Stimulated activated CD8-positive, alpha-beta memory T cell treated with anti-CD3 and anti-CD28 coated beads, Interleukin-15, amount 100 ng/mL, for 24 hours (primary cell): Measurements from ENCODE around the gene ADSL.
A peak's percentile ranks its signal among the peaks of the same experiment; 100 is the strongest.
"Not testable (repeated sequence)": the region's sequence is repeated elsewhere in the genome, so short reads cannot be mapped to it uniquely, and the experiment has no call there.

Experiments used
- DNase-seq: peaks from one replicate; pipeline ENCODE4 v3.0.0-alpha.2; 2020; ENCODE audit warnings: low read depth

ADSL gene

DNA sequence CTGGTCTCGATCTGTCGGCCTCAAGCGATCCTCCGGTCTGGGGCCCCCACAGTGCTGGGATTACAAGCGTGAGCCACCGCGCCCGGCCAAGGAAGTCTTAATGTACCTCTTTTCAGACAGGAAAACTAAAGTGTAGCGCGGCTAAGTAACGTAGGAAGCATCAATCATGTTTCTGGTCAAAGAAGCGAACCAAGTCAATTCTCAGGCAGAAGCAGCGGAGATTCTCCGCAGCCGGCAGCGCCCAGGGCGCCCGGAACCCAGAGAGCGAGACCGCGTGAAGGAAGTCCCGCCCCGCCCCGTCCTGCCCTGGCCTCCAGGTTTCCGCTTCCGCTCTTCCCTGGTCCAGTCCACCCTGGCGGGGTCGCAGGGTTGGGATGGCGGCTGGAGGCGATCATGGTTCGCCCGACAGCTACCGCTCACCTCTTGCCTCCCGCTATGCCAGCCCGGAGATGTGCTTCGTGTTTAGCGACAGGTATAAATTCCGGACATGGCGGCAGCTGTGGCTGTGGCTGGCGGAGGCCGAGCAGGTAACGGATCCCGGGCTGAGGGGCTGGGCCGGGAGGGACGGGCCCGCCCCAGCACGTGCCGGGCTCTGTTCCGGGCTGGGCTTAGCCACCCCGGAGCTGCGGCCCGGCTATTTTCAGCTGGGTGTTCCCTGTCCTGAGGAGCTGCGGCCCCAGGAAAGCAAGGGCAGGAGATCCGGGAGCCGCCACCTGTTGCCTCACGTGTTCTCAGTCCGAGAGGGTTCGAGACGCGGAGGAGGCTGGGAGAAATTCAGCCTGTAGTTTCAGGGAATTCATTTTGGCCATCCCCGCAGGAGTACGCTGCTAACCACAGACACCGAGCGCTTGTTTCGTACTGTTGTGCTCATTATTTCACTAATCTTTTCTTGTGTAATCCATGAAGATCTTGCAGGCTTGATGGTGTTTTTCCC is at the start of gene ADSL:
Gene ADSL, plus strand, starts transcription at position 316 of the 934 bp plus-strand sequence. Its CDS starts 59 bp downstream, at position 375.
- peak; percentile 75 for DNase-seq

GRCh38 chr22:40300316-40300715 is 46.0 kb upstream of the ADSL start:
- DNase-seq, result no peak

DNA sequence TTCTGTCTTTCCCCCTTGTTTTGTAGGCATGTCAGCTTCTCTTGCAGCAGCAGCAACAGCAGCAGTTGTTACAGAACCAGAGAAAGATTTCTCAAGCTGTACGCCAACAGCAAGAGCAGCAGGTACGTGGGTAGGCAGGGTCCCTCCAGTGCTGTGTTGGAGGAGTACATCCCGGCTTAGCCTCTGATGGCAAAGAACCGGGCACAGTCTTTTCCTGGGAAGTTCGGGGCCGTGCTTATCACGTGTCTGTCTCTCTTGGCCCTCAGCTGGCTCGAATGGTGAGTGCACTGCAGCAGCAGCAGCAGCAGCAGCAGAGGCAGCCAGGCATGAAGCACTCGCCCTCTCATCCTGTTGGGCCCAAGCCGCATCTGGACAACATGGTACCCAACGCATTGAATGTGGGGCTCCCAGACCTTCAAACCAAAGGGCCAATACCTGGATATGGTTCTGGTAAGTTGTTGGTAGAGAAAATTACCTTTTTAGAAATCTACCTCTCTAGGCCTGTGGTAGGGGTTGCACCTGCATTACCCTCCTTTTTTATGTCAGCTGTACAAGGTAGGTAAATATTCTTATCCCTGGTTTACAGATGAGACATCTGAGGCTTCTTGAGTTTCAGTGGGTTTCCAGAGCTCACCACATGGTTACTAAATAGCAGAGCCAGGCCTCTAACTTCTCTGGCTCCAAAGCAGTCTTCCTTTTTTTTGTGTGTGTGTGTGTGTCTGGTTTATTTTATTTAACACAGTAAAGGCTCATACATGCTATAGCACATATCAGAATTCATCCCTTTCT is 45.2 kb upstream of the ADSL start:
- no peak for DNase-seq

- no peak for DNase-seq
These were observed 44.2 kb upstream of the ADSL start for GRCh38 chr22:40302149-40302548.

- DNase-seq, result no peak
These were observed 40.7 kb upstream of the ADSL start for GRCh38 chr22:40305625-40306024.

- no peak for DNase-seq
These were observed 37.2 kb upstream of the ADSL start for GRCh38 chr22:40308999-40309573.

DNA sequence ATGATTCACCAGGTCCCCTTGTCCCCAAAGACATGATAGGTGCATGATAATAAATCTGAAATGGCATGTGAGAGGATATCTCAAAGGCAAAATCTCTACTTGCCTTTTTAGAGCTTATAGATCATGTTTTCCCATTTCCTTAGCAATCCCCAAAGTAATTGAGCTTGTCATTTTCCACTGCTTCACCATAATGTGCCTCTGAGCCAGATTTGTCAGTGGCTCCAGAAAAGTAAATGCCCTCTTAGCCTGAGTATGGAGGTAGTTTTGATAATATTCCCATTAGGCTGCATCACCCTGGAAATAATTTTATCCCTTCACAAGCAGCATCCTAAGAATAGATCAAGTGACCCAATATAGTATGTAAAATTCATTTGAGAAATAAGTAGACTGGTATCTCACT is 36.7 kb upstream of the ADSL start:
- DNase-seq, result no peak

DNA sequence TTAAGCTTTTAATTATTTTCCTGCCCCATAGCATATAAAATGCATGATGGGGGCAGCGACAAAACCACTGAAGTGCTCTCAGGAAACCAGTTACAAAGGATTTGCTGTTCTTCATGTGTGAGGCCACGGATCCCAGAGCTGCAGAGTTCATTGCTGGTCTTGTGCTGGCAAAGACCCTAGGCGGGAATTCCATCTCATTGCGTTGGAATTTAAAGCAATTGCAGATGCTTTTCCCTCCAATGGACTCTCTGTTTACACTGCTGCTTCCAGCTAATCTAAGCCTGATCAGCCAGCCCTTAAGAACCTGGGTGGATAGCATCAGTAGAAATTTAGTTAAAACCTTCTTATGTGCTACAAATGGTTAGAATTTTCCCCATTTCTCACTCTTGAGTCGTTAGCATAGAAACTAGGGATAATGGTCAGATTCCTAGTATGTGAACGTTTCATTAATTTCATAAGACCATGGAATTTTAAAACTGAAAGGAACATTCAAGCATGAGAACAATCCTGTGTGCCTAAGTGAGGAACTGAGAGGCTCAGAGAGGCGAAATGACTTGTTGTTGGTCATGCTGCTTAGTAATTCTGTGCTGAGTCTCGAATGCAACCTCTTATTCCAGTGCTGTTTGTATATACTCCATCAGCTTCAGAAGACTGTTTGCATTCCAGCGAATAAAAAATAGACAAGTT is 36.1 kb upstream of the ADSL start:
- DNase-seq, result no peak

DNA sequence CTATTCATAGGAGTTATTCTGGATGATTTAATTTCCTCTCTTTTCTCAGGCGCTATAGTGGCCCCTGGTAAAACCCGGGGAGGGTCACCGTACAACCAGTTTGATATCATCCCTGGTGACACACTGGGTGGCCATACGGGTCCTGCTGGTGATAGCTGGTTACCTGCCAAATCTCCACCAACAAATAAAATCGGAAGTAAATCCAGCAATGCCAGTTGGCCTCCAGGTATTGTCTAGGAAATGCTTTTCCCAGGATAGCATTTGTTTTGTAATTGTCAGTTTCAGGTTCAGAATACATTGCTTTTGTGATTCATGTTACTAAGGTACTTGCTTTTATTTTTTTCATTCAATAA is 35.6 kb upstream of the ADSL start:
- no peak for DNase-seq

- not testable (repeated sequence) for DNase-seq
These were observed 34.7 kb upstream of the ADSL start for GRCh38 chr22:40311646-40312045.

DNA sequence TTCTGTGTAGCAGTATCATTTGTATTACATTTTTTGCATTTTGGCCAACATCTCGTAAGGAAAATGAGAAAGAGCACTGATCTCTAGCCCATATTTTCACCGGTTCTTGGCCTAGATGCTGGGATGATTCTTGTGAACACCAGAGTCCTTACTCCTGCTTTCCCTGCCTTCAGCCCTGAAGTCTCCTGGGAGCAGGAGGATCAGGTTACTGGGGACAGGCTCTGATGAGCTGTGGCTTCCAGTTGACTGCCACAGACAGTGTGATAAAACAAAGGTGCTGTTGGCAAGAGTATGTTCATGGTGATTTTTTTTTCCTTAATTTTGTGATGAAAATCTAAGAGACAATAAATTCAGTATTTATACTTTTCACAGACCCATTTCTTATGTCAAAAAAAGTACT is 34.2 kb upstream of the ADSL start:
- no peak for DNase-seq

GRCh38 chr22:40313007-40313406 is 33.3 kb upstream of the ADSL start:
- no peak for DNase-seq

DNA sequence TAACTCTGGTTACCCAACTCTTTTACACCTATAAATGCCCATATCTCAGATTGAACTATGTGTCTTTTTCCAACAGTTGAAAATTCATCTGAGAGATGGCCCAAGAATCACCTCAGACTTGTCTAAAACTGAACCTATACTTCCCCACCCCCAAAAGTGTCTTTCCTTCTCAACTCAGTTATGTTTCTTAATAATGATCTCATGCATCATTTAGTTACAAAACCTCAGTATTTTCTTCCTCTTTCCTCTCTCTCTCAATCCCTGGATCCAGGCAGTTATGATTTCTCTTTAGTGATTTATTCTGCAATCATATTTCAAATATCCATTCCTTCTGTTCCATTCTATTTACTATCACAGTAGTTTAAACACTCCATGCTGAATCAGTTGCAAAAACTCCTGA is 32.3 kb upstream of the ADSL start:
- no peak for DNase-seq

DNA sequence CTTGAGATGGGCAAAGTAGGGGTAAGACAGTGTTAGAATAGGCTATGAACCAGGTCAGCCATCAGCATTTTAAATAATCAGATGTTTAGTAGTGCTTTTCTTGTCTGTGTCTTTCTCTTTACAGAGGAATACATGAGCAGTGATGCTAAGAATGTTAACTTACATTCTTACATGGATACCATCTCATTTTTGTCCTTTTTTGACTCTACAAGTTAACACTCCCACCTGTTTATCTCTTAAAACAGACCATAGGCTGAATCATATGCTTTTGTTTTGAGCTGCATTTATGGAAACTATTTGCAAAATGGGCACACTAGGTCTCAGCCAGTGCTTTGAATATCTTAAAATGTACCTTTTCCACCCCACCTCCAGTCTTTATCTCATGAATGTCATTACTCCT is 25.6 kb upstream of the ADSL start:
- no peak for DNase-seq

GRCh38 chr22:40322021-40322420 is 24.3 kb upstream of the ADSL start:
- DNase-seq, result no peak

DNA sequence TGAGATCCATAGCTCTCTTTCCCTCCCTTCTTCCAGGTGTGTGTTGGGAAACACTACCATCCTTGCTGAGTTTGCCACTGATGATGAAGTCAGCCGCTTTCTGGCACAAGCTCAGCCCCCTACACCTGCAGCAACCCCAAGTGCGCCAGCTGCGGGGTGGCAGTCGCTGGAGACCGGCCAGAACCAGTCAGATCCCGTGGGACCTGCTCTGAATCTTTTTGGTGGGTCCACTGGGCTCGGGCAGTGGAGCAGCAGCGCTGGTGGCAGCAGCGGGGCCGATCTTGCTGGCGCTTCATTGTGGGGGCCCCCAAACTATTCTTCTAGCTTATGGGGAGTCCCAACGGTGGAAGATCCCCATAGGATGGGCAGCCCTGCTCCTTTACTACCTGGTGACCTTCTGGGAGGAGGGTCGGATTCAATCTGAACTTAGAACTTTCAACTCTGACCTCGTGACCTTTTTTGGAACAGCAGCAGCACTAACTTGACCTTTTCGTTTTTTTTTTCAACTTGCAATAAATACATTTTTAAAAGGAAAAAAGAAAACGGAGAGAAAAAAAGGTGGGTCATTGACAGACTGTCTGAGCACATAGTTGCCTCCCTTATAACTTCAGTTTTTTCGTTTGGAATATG is 23.4 kb upstream of the ADSL start:
- no peak for DNase-seq

- DNase-seq, result no peak
These were observed 22.6 kb upstream of the ADSL start for GRCh38 chr22:40323681-40324171.

DNA sequence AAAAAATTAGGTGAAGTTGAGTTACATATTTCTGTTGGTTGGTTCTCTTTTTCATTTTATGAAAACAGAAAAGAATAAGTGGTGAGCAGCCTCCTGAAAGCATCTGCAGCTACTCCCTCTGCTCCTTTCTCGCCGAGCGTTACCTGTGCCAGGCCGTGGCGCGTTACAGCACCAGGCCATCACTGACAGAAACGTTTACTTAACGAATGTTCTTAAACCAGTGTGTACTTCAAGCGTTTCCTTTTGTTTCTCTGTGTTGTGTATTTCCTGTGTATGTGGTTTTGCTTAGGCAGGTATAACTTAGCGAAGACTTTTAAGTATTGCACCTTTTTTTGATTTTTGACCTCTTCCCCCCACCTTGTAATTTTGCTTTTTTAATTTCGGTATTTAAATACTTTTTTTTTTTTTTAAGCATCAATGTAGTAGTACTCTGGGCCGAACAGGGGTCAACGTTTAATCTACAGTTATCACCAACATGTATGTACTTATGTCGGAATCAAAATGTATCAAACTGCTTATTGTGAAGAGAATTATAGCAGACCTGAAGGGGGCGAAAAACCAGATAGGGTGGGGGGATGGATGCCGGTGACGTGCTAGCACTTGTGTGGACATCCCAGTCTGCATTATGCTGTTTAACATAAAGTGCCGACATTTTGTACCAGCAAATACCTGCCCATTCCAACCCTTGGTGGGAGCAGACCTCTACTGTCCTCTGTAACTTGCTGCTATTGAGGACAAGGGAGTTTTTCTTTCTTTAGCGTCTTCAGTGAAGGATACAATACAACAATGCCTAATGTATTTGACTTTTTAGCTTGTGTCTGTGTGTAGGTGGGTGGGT is 21.6 kb upstream of the ADSL start:
- no peak for DNase-seq

DNA sequence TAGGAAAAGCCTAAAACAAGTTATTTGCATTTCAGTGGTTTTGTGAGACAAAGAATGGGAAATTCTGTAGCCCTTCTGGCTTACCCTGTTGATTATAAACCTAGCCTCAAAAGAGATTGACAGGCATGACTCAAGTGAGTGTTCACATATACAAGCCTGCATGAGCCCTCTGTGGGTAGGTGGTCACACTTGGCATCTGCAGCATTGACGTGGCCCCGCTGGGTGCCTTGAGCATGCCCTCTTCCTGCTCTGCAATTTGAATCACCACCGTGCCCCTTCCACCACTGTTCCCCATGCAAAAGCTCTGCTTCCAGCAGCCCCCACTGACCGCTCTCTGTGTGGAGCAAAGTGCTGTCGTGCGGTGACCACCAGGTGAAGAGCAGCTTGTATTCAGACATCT is 21.0 kb upstream of the ADSL start:
- DNase-seq, result no peak

GRCh38 chr22:40326905-40327735 is 19.2 kb upstream of the ADSL start:
- DNase-seq, result no peak
